GM12878 (cell line): ENCODE results near the gene RALGPS2.

Source experiments
- ATF3 ChIP-seq: IDR thresholded peaks from 2 replicates; pipeline ENCODE4 v1.6.1; 2011; ENCODE audit warnings: low read depth, mild to moderate bottlenecking, low read length, moderate library complexity, borderline replicate concordance; ENCODE audit errors: extremely low read depth
- CTCF ChIP-seq, 3 experiments: IDR thresholded peaks in 2 of 3; conservative IDR thresholded peaks in 1 of 3; 2 replicates each; pipeline ENCODE4 v1.5.1; 2011; ENCODE audit warnings: low read depth in 3 of 3, low read length in 3 of 3, mild to moderate bottlenecking in 3 of 3, control low read depth in 2 of 3, moderate library complexity in 2 of 3, inconsistent platforms in 1 of 3, mixed read lengths in 1 of 3; ENCODE audit not compliant: control insufficient read depth in 2 of 3, insufficient read depth in 1 of 3; ENCODE audit errors: extremely low read depth in 1 of 3
- EP300 ChIP-seq, 2 experiments: fragments of 150-350 bp in 1 of 2; IDR thresholded peaks; 2 replicates each; pipeline ENCODE4 v1.6.1; 2011 to 2012; ENCODE audit warnings: low read depth in 2 of 2, low read length in 2 of 2, borderline replicate concordance in 1 of 2, improper control_type of control experiment in 1 of 2, inconsistent platforms in 1 of 2; ENCODE audit not compliant: control insufficient read depth in 1 of 2
- RFX5 ChIP-seq: IDR thresholded peaks from 2 replicates; pipeline ENCODE4 v1.6.1; 2011; ENCODE audit warnings: low read depth, low read length, improper control_type of control experiment

GRCh38 chr1:178895928-178896327, 170.9 kb downstream of the RALGPS2 start:
- TF ChIP-seq EP300 (IDR thresholded peaks at IDR 0.05; ENCODE audit: borderline replicate concordance in 1 of 2, control insufficient read depth in 1 of 2, low read depth in 2 of 2, low read length in 2 of 2) (no peak), ATF3 (no peak), CTCF (IDR thresholded peaks at IDR 0.05 in 2 of 3, conservative IDR thresholded peaks at IDR 0.05 in 1 of 3; ENCODE audit: control insufficient read depth in 2 of 3, extremely low read depth in 1 of 3, insufficient read depth in 1 of 3, low read depth in 3 of 3, low read length in 3 of 3) (no peak), RFX5 (no peak)
